NCI-H2227 (cell line): ENCODE data around the gene MTMR12.

Experiments
- DNase-seq: peaks from one replicate; lab custom pipeline; 2025; ENCODE audit not compliant: unreplicated experiment; lab: John Stamatoyannopoulos, UW

The MTMR12 gene, protein sequence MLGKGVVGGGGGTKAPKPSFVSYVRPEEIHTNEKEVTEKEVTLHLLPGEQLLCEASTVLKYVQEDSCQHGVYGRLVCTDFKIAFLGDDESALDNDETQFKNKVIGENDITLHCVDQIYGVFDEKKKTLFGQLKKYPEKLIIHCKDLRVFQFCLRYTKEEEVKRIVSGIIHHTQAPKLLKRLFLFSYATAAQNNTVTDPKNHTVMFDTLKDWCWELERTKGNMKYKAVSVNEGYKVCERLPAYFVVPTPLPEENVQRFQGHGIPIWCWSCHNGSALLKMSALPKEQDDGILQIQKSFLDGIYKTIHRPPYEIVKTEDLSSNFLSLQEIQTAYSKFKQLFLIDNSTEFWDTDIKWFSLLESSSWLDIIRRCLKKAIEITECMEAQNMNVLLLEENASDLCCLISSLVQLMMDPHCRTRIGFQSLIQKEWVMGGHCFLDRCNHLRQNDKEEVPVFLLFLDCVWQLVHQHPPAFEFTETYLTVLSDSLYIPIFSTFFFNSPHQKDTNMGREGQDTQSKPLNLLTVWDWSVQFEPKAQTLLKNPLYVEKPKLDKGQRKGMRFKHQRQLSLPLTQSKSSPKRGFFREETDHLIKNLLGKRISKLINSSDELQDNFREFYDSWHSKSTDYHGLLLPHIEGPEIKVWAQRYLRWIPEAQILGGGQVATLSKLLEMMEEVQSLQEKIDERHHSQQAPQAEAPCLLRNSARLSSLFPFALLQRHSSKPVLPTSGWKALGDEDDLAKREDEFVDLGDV

DNA sequence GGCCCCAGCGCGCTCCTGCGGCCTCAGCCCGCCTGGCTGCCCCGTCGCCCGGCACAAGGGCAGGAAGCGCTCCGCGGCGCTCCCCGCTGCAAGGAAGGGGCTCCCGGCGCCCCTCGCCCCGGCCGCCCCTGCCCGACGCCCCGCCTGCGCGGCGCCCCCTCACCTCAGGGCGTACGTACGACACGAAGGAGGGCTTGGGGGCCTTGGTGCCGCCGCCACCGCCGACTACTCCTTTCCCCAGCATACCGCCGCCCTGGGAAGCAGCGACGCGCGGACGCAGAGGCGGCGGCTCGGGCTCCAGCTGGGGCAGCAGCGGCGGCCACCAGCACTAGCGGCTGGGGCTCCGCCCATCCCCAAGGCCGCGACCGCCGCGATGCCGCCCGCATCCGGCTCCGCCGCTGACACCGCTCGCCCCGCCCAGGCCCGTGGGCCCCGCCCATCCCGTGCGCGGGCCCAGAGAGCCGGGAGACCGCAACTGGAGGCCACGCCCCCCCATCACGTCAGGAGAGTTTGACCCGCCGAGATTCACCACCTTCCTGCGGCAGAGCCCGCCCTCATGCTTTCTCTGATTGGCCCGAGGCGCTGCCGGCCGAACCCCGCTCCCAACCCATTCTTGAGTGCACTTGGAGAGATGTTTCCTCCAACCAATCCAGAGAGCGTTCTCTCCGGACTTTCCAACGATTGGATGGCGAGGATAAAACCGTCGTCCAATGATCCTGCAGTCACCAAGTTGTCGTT is at the start of gene MTMR12:
Gene MTMR12 (minus strand): TSS at position 345 of the 738 bp plus-strand sequence. CDS start 101 bp downstream, at position 244.
- DNase-seq: peak; percentile 100

DNA sequence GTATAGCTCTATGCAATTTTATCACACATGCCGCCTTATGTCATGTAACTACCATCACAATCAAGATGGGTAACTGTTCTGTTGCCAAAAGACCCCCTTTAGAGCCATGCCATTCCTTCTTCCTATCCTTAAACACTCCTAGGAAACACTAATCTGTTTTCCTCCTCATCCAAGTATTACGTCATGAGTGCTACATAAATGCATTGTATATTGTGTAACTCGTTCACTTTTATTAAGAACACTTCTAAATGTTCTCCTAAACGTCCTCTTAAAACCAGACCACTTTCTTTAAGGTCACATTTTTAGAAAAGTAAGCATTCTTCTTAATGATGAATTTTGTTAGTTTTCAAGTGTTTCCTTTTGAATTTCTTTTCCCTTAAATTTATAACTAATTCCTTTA is 49.8 kb upstream of the MTMR12 start:
- DNase-seq: no peak

DNA sequence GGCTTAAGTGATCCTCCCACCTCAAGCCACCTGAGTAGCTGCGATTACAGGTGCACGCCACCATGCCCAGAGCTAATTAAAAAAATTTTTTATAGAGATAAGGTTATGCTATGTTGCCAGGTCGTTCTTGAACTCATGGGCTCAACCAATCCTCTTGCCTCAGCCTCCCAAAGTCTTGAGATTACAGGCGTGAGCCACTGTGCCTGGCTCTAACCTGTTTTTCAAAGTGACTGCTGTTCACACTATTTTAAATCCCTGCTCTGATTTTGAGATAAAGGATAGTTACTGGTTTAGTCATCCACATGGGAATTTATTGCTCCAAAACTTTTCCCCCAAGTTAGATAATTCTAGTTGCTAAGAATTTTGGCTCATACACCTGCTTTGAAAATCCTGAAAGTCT is 48.2 kb upstream of the MTMR12 start:
- no peak for DNase-seq

DNA sequence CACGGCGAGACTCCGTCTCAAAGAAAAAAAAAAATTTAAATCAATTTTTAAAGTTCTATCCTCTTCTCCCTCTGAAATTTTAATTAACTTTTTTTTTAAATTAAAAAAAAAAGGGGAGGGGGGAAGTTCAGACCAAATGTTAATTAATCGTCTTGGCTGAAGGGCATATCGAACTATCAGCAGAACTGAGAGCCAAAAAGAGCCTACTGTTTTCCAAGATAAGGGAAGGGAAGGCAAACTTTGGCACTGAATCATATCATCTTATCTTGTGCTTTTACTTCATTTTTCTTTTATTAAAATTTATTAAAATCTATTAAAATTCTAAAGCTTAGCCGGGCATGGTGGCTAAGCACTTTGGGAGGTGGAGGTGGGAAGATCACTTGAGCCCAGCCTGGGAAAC is 45.9 kb upstream of the MTMR12 start:
- no peak for DNase-seq

DNA sequence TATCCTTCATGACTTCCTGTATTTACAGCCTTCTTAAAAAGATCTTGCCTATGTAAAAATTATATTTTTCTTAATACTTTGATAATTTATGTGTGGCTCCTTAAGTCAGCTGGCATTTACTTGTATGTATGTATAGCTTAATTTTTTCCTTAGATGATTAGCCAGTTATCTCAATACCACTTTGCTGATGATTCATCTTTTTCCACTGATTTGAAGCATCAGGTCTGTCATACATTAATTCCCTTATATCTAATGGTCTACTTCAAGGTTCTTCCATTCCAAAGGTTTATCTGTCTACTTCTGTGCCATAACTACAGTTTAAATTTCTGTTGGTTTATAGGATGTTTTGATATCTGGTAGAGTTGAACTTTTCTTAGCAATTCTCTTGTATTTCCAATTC is 44.9 kb upstream of the MTMR12 start:
- DNase-seq: no peak

DNA sequence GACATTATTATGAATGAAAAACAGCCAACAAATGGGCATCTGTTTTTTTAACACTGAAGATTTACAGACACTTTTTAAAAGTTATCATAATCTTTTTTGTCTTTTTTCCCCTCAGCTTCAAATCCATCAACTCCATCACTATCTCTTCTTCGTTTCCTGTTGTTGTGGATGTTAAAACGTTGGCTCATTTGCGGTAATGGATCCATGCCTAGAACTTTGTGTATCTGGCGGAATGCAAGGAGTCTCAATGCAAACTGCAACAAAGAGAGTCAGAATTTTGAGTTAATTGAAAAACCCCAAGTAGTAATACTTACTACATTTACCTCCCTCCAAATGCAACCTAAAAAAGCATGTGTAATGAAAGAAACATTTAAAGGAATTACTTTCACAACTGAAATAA is 42.9 kb upstream of the MTMR12 start:
- no peak for DNase-seq

DNA sequence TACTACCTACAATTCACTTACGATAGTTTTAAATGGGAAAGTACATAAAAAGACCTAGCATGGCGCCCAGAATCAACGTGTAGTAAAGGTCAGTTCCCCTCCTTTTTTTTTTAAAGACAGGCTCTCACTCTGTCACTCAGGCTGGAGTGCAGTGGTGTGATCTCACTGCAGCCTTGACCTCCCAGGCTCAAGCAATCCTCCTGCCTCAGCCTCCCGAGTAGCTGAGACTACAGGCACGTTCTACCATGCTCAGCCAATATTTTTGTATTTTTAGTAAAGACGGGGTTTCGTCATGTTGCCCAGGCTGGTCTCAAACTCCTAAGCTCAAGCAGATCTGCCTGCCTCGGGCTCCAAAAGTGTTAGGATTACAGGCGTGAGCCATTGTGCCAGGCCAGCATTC is 40.7 kb upstream of the MTMR12 start:
- no peak for DNase-seq

DNA sequence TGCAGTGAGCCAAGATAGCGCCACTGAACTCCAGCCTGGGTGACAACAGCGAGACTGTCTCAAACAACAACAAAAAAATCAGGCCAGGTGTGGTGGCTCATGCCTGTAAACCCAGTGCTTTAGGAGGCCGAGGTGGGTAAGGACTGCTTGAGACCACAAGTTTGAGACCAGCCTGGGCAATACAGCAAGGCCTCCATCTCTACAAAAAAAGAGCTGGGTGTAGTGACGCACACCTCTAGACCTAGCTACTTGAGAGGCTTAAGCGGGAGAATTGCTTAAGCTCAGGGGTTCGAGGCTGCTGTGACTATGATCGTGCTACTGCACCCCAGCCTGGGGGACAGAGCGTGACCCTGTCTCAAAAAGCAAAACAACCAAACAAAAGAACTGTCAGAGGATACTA is 39.9 kb upstream of the MTMR12 start:
- no peak for DNase-seq

DNA sequence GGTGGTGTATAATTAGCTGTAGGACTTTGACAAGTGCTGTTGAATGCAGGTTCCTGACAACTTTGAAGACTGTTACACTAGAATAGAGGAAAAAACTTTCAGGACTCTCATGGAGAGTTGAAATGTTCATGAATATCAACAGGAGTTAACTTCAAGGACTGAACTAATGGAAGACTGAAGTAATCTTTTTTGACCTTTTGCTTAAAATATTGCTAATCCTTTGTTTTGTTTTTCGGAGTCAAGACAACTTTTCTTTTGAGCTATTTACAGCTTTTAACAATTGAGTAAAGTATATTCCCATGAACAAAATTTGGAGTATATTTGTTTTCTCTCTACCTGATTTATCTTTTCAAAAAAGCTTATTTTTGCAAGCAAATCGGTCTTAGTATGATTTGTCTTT is 34.1 kb upstream of the MTMR12 start:
- no peak for DNase-seq

DNA sequence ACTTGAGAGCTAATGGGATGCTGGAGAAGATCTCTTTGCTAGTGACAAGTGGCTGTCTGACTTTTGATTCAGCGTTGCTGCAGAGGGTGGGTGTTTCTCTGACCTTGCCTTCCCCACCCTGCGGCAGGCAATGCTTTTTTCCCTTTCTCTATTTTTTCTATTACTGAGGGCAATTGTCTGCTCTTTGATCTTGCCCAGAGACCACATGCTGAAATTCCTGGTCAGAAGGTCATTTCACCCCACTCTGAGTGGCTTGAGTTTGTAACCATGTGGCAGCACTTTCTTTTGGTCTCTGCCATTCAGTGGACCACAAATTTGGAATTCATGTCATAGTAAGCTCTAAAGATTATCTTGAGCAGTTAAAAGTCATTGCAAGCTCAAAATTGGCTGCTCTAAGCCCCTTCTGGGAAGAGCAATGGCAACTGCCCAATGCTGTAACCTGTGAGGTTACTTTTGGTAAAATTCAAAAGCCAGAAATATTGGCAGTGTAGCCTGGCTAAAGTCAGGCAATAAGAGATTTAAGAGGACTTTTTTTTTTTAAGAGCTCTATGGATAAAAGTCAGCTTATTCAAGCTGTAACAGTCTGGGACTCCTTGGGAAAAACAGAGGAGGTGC is 30.4 kb upstream of the MTMR12 start:
- DNase-seq: no peak

DNA sequence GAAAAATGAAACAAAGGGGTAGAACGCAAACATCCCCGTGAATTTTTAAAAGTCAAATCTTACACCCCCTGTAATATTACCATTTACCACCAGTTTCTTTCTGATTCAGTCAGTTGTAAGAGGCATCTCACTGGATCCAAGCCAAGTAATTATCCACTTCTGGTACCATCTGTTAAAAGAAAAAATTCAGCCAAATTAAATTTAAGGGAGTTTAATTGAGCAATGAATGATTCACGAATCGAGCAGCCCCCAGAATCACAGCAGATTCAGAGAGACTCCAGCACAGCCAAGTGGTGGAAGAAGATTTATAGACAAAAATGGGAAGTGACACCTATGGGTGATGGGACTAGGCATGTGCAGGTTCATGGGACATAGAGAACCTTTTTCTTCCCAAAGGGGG is 29.9 kb upstream of the MTMR12 start:
- peak; percentile 61 for DNase-seq

DNA sequence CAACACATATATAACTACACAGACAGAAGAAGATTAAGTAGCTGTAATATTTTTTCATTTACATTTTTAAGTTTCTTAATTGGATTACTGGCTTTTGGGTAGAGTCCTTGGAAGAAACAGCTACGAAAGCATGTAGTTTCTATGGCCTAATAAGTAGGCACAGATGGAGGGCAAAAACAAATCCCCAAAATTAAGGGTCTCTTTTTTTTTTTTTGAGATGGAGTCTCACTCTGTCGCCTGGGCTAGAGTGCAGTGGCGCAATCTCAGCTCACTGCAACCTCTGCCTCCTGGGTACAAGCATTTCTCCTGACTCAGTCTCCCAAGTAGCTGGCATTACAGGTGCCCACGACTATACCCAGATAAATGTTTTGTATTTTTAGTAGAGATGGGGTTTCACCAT is 27.1 kb upstream of the MTMR12 start:
- DNase-seq: no peak

DNA sequence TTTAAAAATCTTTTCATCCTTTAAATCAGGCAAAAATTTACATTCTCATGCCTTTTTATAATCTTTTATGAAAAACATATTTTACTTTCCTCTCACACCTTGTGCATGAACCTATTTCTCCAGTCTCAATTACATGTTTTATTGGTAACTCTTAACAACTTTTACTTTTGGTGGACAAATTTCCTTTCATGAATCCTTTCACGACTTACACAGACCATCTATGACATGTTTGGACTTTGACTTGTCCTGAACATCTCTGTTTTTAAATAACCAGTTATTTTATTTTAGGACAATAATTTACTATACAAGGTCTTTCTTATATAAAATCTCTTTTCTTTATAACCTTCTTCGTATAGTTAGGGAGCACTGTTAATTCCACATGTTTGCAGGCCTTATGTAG is 26.5 kb upstream of the MTMR12 start:
- DNase-seq: peak; percentile 47

DNA sequence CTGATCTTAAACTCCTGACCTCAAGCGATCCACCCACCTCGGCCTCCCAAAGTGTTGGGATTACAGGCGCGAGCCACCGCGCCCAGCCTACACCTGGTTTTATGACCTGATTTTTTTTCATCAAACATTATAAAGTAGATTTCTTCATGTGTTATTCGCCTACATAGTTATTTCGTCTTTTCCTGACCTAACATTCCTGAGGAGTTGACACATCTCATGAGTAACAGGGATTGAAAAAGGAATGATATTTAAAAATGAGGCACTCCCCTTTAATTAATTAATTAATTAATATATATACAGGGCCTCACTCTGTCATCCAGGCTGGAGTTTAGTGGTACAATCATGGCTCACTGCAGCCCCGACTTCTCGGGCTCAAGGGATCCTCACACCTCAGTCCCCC is 20.2 kb upstream of the MTMR12 start:
- no peak for DNase-seq

DNA sequence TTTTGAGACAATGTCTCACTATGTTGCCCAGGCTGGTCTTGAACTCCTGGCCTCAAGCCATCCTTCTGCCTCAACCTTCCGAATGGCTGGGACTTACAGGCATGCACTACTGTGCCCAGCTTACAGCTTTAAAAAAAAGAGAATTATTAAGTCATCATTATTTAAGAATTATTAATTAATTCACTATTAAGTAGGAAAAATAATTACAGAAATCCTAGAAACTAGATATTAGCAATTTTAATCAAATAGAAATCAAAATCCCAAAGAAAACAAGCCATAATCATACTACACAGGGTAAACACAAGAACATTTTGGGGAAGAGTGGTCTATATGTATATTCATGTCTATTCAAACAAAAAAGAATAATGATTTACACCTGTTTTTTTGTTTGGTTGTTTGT is 19.6 kb upstream of the MTMR12 start:
- no peak for DNase-seq

DNA sequence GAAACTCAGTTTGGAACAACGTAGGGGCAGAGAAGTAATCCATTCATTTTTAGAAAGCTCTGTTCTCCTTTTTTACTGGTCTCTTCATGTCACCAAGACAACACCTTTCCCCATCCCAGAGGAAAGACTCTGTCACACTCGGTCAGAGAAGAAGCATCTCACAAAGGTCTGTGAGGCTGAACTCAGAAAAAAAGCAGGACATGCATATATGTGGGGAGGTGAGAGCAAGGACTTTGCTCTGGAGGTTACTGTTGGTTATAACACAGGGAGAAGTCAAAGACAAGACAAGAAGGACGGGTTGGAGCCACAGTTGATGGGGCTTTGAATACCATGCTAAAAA is 19.2 kb upstream of the MTMR12 start:
- DNase-seq: no peak

DNA sequence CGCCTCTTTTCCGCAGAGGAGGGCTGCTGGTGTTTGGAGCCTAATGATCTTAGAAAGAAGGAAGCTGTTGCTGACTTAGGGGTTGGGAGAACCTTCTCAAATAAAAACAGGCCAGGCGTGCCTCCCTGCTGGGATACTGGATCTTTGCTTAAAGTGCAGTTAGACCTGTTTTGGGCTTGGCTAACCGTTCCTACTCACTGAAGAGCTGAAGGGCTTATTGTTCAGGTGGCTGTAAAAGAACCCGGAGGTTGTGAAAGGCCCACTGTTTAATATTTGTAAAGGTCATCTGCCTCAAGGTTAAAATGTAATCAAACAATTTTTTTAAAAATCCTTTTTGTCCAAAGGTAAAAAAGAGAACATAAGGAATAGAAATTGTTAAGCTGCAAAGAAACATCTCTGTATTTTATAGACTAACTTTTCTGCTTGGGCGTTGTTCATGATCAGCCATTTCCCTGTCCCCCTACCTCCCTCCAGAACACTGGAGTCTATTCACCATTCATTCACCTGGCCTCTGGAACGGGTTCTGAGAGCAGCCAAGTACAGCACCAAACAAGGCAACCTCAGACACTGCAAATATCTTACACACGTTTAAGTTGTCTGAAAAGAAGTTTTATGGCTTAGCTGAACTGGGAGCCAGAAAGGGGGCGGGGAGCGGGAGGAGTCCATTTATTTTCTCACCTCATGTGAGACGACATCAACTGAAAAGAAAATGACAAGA is 18.6 kb upstream of the MTMR12 start:
- DNase-seq: no peak

DNA sequence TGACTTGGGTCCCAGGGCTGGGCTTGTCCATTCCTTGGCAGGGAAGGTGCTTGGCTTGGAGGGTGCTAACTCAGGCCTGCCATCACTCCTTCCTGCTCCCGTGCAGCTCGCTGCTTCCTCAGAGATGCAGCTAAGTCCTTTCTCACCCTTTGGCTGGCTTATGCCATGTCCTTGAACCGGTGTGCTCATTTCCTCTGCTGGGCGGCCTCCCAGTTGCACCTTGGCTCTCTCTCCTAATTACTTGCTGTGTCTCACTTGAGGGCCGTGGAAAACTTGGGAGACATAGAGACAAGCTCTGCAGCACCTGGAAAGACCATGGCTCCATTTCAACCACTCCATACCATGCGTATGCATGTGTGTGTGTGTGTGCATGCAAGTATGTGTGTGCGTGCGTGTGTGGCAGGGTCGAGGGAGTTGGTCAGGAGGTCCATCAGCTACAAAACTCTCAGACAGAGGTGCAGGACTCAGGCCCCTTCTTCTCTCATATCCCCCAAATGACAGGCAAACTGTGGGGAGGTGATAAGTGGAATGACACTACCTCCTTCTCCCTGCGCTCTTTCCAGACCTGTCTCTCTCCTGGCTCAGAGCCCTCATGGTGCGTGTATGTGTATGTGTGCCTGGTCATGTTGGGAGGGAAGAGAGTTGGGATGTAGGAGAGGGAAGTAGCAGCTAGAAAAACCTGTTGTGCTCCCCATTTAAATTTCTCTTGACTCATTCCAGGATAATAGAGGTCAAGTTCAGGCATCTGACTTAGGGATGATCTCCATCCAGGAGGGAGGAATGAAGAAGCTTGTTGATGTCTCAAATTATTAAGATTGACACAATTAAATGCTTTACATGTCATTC is 17.6 kb upstream of the MTMR12 start:
- no peak for DNase-seq

DNA sequence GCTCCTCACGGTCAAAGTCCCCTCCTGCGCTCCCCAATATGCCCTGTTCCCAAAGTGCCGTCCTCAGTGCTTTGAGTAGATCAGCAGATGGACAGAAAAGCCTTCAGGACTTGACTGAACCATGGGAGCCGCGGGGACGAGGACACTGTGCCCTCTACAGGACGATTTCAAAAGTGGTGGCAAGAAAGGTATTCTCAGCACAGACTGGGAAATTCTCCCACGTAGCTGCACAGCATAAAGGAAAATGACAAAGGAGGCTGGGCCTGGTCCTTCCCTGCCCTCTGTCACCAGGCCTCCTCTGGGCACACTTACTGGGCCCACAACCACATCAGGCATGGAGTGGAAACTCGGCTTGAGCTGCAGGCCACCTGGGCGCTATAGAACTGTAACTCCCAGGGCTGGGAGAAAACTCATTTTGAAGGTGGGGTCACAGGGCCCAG is 16.7 kb upstream of the MTMR12 start:
- DNase-seq: no peak

DNA sequence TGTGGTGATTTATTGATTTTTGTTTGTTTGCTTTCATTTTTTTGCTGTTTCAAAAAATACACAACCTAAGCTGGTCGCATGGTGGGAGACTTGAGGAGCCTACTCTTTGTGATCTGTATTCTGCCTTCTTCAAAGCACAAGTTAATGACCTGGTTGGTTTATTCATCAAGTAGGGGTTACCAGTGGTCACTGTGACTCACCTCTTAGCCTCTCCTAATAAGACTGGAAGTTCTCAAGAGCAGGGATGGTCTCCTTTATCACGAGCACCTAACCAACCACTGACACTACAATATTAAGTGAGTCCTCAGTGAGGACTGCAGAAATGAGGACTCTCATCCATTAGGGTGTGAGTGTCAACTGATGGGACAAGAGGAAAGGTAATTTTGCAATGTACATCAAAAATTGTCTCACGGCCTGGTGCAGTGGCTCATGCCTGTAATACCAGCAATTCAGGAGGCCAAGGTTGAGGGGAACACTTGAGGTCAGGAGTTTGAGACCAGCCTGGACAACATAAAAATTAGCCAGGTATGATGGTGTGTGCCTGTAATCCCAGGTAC is 13.6 kb upstream of the MTMR12 start:
- no peak for DNase-seq
